HT-29 (cell line): ENCODE data around the gene KDM1B. TPM values are rescaled to one million over a fixed set of nuclear protein-coding genes. Genes with fewer than 3 reads are reported as not detected.

Experiments used
- DNase-seq: peaks from one replicate; pipeline ENCODE4 v3.0.0-alpha.2; 2015; ENCODE audit warnings: low spot score
- total RNA-seq: library from RNA; depleted of rRNA; stranded (reverse); fragments of >200 nt; shearing (Covaris generic); gene quantifications from 2 replicates; pipeline ENCODE4 v1.2.3, GENCODE V29; 2014; rRNA removed

Gene KDM1B, protein sequence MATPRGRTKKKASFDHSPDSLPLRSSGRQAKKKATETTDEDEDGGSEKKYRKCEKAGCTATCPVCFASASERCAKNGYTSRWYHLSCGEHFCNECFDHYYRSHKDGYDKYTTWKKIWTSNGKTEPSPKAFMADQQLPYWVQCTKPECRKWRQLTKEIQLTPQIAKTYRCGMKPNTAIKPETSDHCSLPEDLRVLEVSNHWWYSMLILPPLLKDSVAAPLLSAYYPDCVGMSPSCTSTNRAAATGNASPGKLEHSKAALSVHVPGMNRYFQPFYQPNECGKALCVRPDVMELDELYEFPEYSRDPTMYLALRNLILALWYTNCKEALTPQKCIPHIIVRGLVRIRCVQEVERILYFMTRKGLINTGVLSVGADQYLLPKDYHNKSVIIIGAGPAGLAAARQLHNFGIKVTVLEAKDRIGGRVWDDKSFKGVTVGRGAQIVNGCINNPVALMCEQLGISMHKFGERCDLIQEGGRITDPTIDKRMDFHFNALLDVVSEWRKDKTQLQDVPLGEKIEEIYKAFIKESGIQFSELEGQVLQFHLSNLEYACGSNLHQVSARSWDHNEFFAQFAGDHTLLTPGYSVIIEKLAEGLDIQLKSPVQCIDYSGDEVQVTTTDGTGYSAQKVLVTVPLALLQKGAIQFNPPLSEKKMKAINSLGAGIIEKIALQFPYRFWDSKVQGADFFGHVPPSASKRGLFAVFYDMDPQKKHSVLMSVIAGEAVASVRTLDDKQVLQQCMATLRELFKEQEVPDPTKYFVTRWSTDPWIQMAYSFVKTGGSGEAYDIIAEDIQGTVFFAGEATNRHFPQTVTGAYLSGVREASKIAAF
- 12.0 and 19.7 TPM in 2 replicates for total RNA-seq

GRCh38 chr6:18155150-18155863 lies at the start of gene KDM1B:
Gene KDM1B (plus strand): TSS chr6:18155422. CDS start chr6:18159896, 4,474 bp downstream.
- peak; percentile 96 for DNase-seq

DNA sequence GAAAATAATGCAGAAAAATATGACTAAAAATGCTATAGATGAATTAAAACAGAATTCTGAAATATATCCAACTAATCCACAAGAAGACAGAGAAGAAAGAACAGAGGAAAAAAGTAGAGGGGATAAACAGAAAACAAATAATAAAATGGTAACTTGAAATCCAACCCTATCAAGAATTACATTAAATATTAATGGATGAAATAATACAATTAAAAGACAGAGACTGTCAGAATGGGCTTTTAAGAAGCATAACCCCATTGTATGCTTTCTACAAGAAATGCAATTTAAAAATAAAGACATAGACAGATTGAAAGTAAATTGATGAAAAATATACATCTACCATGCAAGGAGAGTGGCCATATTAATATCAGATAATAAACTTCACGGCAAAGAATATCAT lies 48.2 kb upstream of the KDM1B start:
- no peak for DNase-seq

- no peak for DNase-seq
These were observed 45.1 kb upstream of the KDM1B start for GRCh38 chr6:18110162-18110561.

DNA sequence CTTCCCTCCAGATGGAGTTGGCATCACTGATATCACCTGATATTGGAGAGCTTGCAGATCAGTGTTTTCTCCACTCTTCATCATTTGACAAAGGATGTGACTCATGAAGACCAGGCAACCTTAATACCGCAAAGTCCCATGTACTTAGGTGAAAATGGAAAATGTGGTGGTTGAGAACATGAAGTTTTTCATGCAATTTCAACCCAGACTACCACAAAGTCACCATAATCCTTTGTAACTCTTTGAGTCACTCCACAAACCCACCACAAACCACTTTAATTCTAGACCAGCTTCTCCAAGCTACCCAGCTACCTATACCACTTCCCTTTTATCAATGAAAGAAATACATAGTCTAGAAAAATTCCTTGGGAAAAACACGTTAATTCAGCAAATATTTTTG lies 39.9 kb upstream of the KDM1B start:
- DNase-seq: no peak

DNA sequence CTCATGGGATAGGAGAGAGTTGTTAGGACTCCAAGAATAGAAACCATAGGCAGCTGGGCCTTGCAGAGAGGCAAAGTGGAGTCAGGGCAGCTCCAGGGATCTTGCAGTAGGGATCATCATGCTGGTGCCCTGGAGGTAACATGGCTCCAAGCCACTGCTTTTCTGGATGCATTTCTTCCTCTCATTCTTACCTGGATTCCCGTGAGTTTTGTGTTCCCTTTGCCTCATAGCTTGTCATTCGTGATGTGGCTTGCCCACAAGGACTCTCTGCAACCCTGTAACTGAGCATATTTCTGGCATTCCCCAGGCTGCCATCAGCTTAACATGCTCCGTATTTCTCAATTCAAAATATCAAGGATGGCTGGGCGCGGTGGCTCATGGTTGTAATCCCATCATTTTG lies 38.1 kb upstream of the KDM1B start:
- no peak for DNase-seq

- no peak for DNase-seq
These were observed 36.9 kb upstream of the KDM1B start for GRCh38 chr6:18118330-18118729.

DNA sequence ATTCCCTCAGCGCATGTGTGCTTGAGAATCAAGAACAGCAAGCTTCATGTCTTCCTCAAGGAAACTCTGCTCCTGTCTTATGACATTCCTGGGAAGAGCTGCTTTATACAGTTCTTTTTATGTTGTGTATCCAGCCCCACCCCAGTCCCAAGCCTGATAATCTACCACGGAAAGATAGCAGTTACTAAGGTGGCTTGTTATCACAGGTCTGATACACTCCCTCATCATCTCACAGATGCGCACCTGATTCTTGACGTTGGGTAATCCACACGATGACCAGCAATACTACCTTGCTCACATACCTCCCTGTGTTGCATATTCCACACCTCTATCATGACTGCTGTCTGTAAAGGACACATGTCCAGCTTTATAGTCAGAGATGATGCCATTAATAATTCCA lies 36.0 kb upstream of the KDM1B start:
- DNase-seq: no peak

- DNase-seq: no peak
These were observed 33.6 kb upstream of the KDM1B start for GRCh38 chr6:18121580-18122127.

DNA sequence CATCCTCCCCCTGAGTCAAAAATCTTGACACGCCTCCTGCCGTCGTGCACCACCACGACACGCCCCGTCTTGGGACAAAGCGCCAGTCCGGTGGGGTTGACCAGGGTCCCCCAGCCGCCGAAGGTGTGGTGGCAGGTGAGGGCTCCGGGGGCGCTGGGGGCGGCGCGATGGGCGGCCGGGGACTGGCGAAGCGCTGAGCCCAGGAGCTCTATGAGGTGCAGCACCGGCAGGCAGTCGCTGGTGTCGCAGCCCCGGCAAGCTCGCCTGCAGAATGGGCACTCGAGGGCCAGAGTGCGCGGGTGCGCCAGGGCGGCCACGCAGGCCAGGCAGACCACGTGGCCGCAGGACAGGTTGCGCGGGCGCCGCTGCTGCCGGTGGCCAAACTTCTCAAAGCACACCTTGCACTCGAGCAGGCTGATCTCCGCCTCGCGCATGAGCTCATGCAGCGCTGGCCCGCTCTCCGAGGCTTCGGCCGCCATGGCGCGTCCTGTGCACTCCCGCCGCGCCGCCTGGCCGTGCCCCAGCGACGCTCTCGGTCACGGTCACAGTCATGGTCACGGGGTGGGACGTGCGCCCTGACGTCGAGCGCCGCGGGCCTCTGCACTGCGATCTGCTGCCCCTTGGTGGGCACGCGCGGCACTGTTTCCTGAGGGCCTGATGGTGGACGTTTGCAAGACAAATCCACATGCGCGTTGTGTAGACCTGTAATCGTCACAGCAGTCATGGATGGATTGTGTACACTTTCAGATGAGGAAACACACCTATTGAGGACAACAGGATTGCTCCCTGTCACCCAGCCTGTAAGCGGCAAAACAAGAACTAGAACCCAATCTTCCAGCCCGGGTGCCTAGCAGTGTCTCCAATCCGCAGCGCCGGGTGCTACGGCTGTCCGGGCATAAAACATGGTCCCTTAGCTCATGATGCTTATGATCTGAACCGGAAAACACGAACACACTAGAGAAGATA lies 32.8 kb upstream of the KDM1B start, which contains the start of gene NHLRC1:
Gene NHLRC1 (minus strand): TSS at position 550 of the 966 bp plus-strand sequence. CDS start 71 bp downstream, at position 479.
- DNase-seq: peak; percentile 82

DNA sequence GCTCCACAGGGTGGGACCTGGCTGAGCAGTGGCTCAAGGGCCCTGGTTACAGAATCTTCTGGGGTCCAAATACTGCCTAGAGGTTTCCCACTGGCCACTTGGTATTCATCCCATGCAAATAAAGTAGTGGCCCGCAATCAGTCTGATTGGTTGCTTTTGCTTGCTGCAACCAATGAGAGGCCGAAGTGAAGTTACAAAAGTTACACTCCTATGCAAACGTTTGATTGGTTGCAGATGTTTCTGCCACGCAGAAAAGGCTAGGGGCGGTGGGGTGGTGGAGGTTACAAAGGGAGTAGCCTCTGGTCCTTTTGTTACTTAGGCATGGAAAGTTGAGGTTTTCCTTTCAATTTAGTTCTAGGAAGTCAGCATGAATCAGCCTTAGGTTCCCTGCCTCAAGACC lies 29.1 kb upstream of the KDM1B start:
- no peak for DNase-seq

GRCh38 chr6:18132346-18132745 lies 22.9 kb upstream of the KDM1B start:
- no peak for DNase-seq

- no peak for DNase-seq
These were observed 20.1 kb upstream of the KDM1B start for GRCh38 chr6:18135171-18135570.

DNA sequence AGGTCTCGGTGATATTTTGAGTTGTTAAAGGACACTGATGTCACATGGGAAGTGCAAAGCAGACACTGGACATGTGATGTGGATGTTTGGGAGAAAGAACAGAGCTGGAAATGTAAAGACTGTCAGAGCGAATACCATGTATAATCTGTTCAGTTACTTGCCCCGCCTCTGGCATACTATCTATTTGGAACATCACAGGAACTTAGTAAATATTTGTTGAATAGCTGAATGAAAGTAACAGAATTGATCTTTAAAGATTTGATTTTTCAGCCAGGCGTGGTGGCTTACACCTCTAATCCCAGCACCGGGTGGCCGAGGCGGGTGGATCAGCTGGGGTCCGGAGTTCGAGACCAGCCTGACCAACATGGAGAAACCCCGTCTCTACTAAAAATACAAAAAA lies 19.0 kb upstream of the KDM1B start:
- no peak for DNase-seq

DNA sequence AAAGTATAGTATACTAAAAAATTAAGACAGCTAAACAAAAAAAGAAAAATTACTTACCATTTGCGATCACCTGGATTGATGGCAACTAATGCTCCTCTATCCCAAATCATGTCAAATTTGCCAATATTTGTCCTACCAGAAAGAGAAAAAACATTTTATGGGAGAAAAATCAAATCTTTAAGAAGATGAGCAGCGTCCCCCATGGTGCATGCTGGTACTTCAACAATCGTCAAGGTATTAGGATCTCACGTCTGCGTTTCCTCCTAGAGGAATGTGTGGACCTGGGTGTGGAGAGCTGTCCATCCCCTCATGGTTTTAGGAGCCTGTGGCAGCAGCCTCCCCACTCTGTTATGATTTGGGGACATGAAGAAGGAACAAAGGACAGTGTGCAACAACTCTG lies 16.3 kb upstream of the KDM1B start:
- no peak for DNase-seq

GRCh38 chr6:18139935-18140621 lies 15.1 kb upstream of the KDM1B start:
- no peak for DNase-seq

DNA sequence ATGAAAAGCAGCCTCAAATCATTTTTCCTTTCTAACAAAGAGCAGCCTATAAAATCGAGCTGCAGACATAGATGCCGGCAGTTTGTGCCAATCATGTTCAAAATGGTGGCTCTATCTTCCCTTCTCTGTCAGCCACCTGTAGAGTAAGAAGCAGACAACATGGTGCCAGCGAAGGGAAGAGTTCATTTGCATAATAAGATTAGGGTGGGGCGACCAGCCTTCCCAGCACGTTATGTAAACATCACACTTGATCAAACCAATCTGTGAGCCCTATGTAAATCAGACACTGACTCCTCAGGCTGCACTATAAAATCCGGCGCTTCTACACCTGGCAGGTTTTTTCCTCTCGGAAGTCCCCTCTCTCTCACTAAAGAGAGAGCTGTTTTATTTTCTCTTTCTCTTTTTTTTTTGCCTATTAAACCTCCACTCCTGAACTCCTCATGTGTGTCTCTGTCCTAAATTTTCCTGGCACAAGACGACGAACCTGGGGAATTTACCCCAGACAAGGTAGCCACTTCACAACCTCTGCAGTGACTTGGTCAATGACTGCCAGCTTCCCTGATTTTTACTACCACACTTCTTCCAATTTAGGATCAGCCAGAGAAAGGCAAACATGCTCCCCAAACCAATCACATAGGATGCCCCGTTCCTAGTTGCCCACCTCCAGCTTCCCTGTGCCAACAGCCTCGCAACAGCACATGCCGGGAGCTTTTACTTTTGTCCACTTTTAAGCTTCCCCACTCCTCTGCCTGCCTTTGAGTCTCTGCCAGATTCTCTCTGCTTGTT lies 13.2 kb upstream of the KDM1B start:
- peak; percentile 20 for DNase-seq

- DNase-seq: no peak
These were observed 12.7 kb upstream of the KDM1B start for GRCh38 chr6:18142591-18142861.

GRCh38 chr6:18147160-18147559 lies 8.1 kb upstream of the KDM1B start:
- DNase-seq: peak; percentile 33

GRCh38 chr6:18147616-18148015 lies 7.6 kb upstream of the KDM1B start:
- no peak for DNase-seq
